HCT116 (cell line): ENCODE results near the gene MYCBP2. TPM values are rescaled to one million over a fixed set of nuclear protein-coding genes. Genes with fewer than 3 reads are reported as not detected.

Experiments used
- ATAC-seq: fragments of 200-7000 bp; cut with Tn5 transposase; 2 replicates; pipeline ENCODE4 v1.9.1; 2020; ENCODE audit warnings: mild to moderate bottlenecking, moderate library complexity
- BruUV-seq: library from RNA; stranded (reverse); fragments of 400-500 nt; replicated peaks from 2 replicates; lab custom pipeline; 2021; lab: Mats Ljungman, UMichigan
- CTCF ChIA-PET: fragments of 300-600 bp; sonication (Branson Sonifier 250); formaldehyde crosslinking; loops from one replicate; lab custom pipeline; 2021; ENCODE audit warnings: antibody characterized with exemption; lab: Charles Lee
- POLR2A ChIA-PET: fragments of 300-600, 350-600 bp; sonication (Branson Sonifier 250); formaldehyde crosslinking; loops from one replicate; lab custom pipeline; 2021; ENCODE audit warnings: antibody characterized with exemption; lab: Charles Lee
- RAD21 ChIA-PET, 2 experiments: fragments of 300-600 bp; sonication (Branson Sonifier 250); formaldehyde crosslinking; loops; one replicate each; lab custom pipeline; 2023; ENCODE audit warnings: low total read pairs in 2 of 2; ENCODE audit not compliant: uncharacterized antibody in 2 of 2, unreplicated experiment in 2 of 2, low non-redundant PET in 1 of 2; lab: Charles Lee
- DNase-seq: peaks from one replicate; pipeline ENCODE4 v3.0.0-alpha.2; 2010; ENCODE audit warnings: low read depth, low spot score
- H2AFZ ChIP-seq: fragments of 200-600 bp; shearing (Covaris generic), sonication (generic); 2 replicates; pipeline ENCODE4 v1.6.1; 2017; ENCODE audit warnings: low read depth, mixed run types, mixed read lengths, antibody characterized with exemption, low read length; ENCODE audit not compliant: poor library complexity, severe bottlenecking
- H3K27ac ChIP-seq: 2 replicates; pipeline ENCODE4 v1.5.1; 2012; ENCODE audit warnings: low read depth, low read length
- H3K27me3 ChIP-seq: fragments of 200-600 bp; sonication (generic); 2 replicates; pipeline ENCODE4 v1.6.1; 2016; ENCODE audit warnings: mixed run types, low read length, mixed read lengths; ENCODE audit not compliant: insufficient read depth
- H3K36me3 ChIP-seq, 2 experiments: fragments of 200-500 bp in 1 of 2; fragments of 200-600 bp in 1 of 2; sonication (Bioruptor generic) in 1 of 2; sonication (generic) in 1 of 2; 2 replicates each; pipeline versions ENCODE4 v1.5.1 to v1.6.1; 2014 to 2016; ENCODE audit warnings: low read length in 2 of 2, inconsistent platforms in 1 of 2, mixed read lengths in 1 of 2, mixed run types in 1 of 2; ENCODE audit not compliant: insufficient read depth in 2 of 2, control insufficient read depth in 1 of 2
- H3K4me1 ChIP-seq, 2 experiments: fragments of 200-600 bp in 1 of 2; sonication (generic) in 1 of 2; 2 replicates each; pipeline versions ENCODE4 v1.5.1 to v1.6.1; 2012 to 2017; ENCODE audit warnings: low read length in 2 of 2, inconsistent platforms in 1 of 2, mild to moderate bottlenecking in 1 of 2, mixed read lengths in 1 of 2, mixed run types in 1 of 2, moderate library complexity in 1 of 2; ENCODE audit not compliant: insufficient read depth in 2 of 2, control insufficient read depth in 1 of 2
- H3K4me2 ChIP-seq: fragments of 200-600 bp; sonication (generic); 2 replicates; pipeline ENCODE4 v1.6.1; 2017; ENCODE audit warnings: mixed run types, low read length, mixed read lengths
- H3K4me3 ChIP-seq, 2 experiments: fragments of 200-600 bp in 1 of 2; sonication (generic) in 1 of 2; replicated peaks in 1 of 2; 2 replicates each; pipeline ENCODE4 v1.5.1; 2011 to 2016; ENCODE audit warnings: low read length in 2 of 2, control low read depth in 1 of 2, low read depth in 1 of 2, mild to moderate bottlenecking in 1 of 2, mixed read lengths in 1 of 2, mixed run types in 1 of 2
- H3K79me2 ChIP-seq: fragments of 200-600 bp; sonication (generic); 2 replicates; pipeline ENCODE4 v1.6.1; 2017; ENCODE audit warnings: mild to moderate bottlenecking, mixed run types, low read length, moderate library complexity, mixed read lengths; ENCODE audit not compliant: insufficient read depth
- H3K9ac ChIP-seq: fragments of 200-600 bp; sonication (generic); 2 replicates; pipeline ENCODE4 v1.6.1; 2016; ENCODE audit warnings: low read length, mixed read lengths
- H3K9me2 ChIP-seq: fragments of 200-600 bp; sonication (generic), shearing (Covaris generic); 2 replicates; pipeline ENCODE4 v1.6.1; 2017; ENCODE audit warnings: mixed run types, mild to moderate bottlenecking, moderate library complexity; ENCODE audit not compliant: insufficient read depth
- H3K9me3 ChIP-seq, 2 experiments: fragments of 200-500 bp in 1 of 2; fragments of 200-600 bp in 1 of 2; sonication (Bioruptor generic) in 1 of 2; sonication (generic) in 1 of 2; 2 replicates each; pipeline ENCODE4 v1.6.1; 2014 to 2017; ENCODE audit warnings: low read length in 2 of 2, mixed read lengths in 2 of 2, inconsistent platforms in 1 of 2, low read depth in 1 of 2, mild to moderate bottlenecking in 1 of 2, mixed run types in 1 of 2, moderate library complexity in 1 of 2; ENCODE audit not compliant: control insufficient read depth in 1 of 2, insufficient read depth in 1 of 2
- H4K20me1 ChIP-seq: fragments of 200-600 bp; sonication (generic), shearing (Covaris generic); 2 replicates; pipeline ENCODE4 v1.6.1; 2017; ENCODE audit warnings: mixed run types, mild to moderate bottlenecking, moderate library complexity; ENCODE audit not compliant: insufficient read depth
- CBX3 ChIP-seq: IDR thresholded peaks from 2 replicates; pipeline ENCODE4 v1.6.1; 2012; ENCODE audit warnings: low read depth
- CTCF ChIP-seq, 3 experiments: fragments of 200-600 bp in 1 of 3; sonication (generic) in 1 of 3; IDR thresholded peaks in 2 of 3; conservative IDR thresholded peaks in 1 of 3; 2 replicates each; pipeline ENCODE4 v1.5.1; 2012 to 2017; ENCODE audit warnings: low read depth in 2 of 3, low read length in 2 of 3, antibody characterized with exemption in 1 of 3, borderline replicate concordance in 1 of 3, control low read depth in 1 of 3, mild to moderate bottlenecking in 1 of 3, mixed read lengths in 1 of 3, mixed run types in 1 of 3, moderate library complexity in 1 of 3; ENCODE audit not compliant: insufficient read depth in 1 of 3
- ELF1 ChIP-seq: IDR thresholded peaks from 2 replicates; pipeline ENCODE4 v1.6.1; 2012; ENCODE audit warnings: low read depth, borderline replicate concordance
- MAX ChIP-seq: IDR thresholded peaks from 2 replicates; pipeline ENCODE4 v1.6.1; 2012
- POLR2A ChIP-seq: IDR thresholded peaks from 2 replicates; pipeline ENCODE4 v1.7.0; 2011; ENCODE audit warnings: borderline replicate concordance; ENCODE audit not compliant: insufficient read depth, insufficient read length; ENCODE audit errors: extremely low read depth
- RAD21 ChIP-seq: IDR thresholded peaks from 2 replicates; pipeline ENCODE4 v1.6.1; 2012; ENCODE audit warnings: low read depth, mild to moderate bottlenecking
- SIN3A ChIP-seq: IDR thresholded peaks from 2 replicates; pipeline ENCODE4 v1.6.1; 2012; ENCODE audit warnings: low read depth
- SP1 ChIP-seq: IDR thresholded peaks from 2 replicates; pipeline ENCODE4 v1.6.1; 2012; ENCODE audit warnings: low read depth
- TCF7L2 ChIP-seq: IDR thresholded peaks from 2 replicates; pipeline ENCODE4 v1.7.0; 2011; ENCODE audit warnings: borderline replicate concordance, inconsistent platforms; ENCODE audit not compliant: insufficient read depth, insufficient read length; ENCODE audit errors: extremely low read depth
- ZBTB33 ChIP-seq: IDR thresholded peaks from 2 replicates; pipeline ENCODE4 v1.6.1; 2011; ENCODE audit warnings: mild to moderate bottlenecking, low read length, moderate library complexity; ENCODE audit not compliant: insufficient replicate concordance; ENCODE audit errors: extremely low read depth
- ZFX ChIP-seq: fragments of 450-650 bp; IDR thresholded peaks from 2 replicates; pipeline ENCODE4 v1.6.1; 2017
- intact Hi-C: fragments of 100-400 bp; cut with micrococcal nuclease; formaldehyde crosslinking; loops from 2 replicates; pipeline ENCODE4 v1.10.0; 2022
- total RNA-seq: library from RNA; stranded (reverse); gene quantifications from one replicate; pipeline ENCODE4 v1.2.1, GENCODE V29; 2021; ENCODE audit not compliant: unreplicated experiment

MYCBP2 gene
- total RNA-seq, 1 experiment from 2014 or later, result 48.5 TPM

GRCh38 chr13:77055158-77055557, 271.7 kb downstream of the MYCBP2 start:
- peaks cover 7 to 15% of the 10 kb centered on the region in 2 experiments; a peak in 2 of 4 replicates for H3K36me3 ChIP-seq
- TF ChIP-seq SP1 (no peak), TCF7L2 (no peak), ZBTB33 (no peak), SIN3A (no peak), CTCF (IDR thresholded peaks at IDR 0.05 in 2 of 3, conservative IDR thresholded peaks at IDR 0.05 in 1 of 3; ENCODE audit: borderline replicate concordance in 1 of 3, insufficient read depth in 1 of 3, low read depth in 2 of 3, low read length in 2 of 3) (no peak), CBX3 (no peak), ZFX (no peak), RAD21 (no peak), MAX (no peak), POLR2A (no peak), ELF1 (no peak)
- no peaks in the 10 kb centered on the region for H4K20me1 ChIP-seq
- BruUV-seq, result no TSS peak
- H2AFZ ChIP-seq, result no peak overlapping the region
- no peak overlapping the region for H3K27ac ChIP-seq
- intact Hi-C loops, result no loop called here
- DNase-seq (no peak), ATAC-seq (no peak)
- RAD21 ChIA-PET, result no interaction called here
- CTCF ChIA-PET, result no interaction called here
- POLR2A ChIA-PET, result no interaction called here
- H3K4me3 ChIP-seq, result no peak overlapping the region
- H3K9ac ChIP-seq, result no peak overlapping the region
- no peak overlapping the region for H3K4me2 ChIP-seq
- H3K4me1 ChIP-seq, result no peaks in the 10 kb centered on the region
- no peaks in the 10 kb centered on the region for H3K9me3 ChIP-seq
- H3K27me3 ChIP-seq, result no peaks in the 10 kb centered on the region
- no peaks in the 10 kb centered on the region for H3K79me2 ChIP-seq
- H3K9me2 ChIP-seq, result no peaks in the 10 kb centered on the region
